Adipocyte (in vitro differentiated cells): ENCODE measurements around the gene WDR83.

Experiments
- DNase-seq: peaks from one replicate; pipeline ENCODE4 v3.0.0-alpha.2; 2015; ENCODE audit warnings: low read depth
- H3K27me3 ChIP-seq: replicated peaks from 2 replicates; pipeline ENCODE4 v1.7.0; 2013; ENCODE audit warnings: mild to moderate bottlenecking, low read length, moderate library complexity; ENCODE audit not compliant: control insufficient read depth, insufficient read depth
- H3K36me3 ChIP-seq: 2 replicates; pipeline ENCODE4 v1.7.0; 2013; ENCODE audit warnings: low read length, mild to moderate bottlenecking, moderate library complexity; ENCODE audit not compliant: control insufficient read depth, insufficient read depth, severe bottlenecking
- H3K4me1 ChIP-seq: 2 replicates; pipeline ENCODE4 v1.7.0; 2013; ENCODE audit warnings: mild to moderate bottlenecking, low read length, moderate library complexity; ENCODE audit not compliant: control insufficient read depth, insufficient read depth
- H3K4me3 ChIP-seq: 2 replicates; pipeline ENCODE4 v1.7.0; 2013; ENCODE audit warnings: mild to moderate bottlenecking, low read length, moderate library complexity
- H3K9ac ChIP-seq: 2 replicates; pipeline ENCODE4 v1.7.0; 2013; ENCODE audit warnings: mild to moderate bottlenecking, low read length, moderate library complexity
- H3K9me3 ChIP-seq: 2 replicates; pipeline ENCODE4 v1.7.0; 2013; ENCODE audit warnings: mild to moderate bottlenecking, low read length, moderate library complexity; ENCODE audit not compliant: control insufficient read depth

WDR83 gene

DNA sequence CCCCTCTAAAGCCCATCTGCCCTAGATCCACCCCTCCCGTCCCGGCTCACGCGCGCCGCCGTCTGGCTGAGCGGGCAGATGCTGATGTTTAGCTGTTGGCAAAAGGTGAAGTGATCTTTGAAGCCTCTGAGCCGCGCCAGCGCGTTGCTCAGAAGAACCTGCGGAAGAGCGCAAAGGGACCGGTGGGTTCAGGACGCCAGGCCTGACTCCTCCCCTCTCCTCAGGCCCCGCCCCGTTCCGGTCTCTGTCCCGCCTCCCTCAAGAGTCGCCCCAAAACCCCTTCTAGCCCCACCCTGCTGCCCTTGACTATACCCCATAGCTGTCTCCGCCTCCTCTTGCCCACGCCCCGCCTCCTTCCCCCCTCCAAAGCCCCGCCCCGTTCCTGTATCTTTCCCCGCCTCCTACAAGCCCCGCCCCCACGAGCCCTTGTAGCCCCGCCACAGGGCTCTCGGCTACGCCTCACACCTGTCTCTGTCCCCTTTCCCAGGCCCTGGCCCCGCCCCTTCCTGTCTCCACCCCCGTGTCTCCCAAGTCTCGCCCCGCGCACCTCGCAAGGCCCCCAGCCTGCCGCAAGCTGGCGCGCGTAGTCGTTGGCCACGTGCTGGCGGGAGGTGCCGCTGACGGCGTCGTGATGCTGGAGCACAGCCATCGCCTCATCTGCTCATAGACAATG, 9.6 kb upstream of the WDR83 start:
- H3K27me3 ChIP-seq, result no peaks in the 10 kb centered on the region
- H3K9ac ChIP-seq, result no peak overlapping the region
- no peaks in the 10 kb centered on the region for H3K9me3 ChIP-seq
- H3K4me1 ChIP-seq, result no peaks in the 10 kb centered on the region
- no peak overlapping the region for H3K4me3 ChIP-seq
- DNase-seq, result no peak
- H3K36me3 ChIP-seq, result peaks cover 53% of the 10 kb centered on the region

DNA sequence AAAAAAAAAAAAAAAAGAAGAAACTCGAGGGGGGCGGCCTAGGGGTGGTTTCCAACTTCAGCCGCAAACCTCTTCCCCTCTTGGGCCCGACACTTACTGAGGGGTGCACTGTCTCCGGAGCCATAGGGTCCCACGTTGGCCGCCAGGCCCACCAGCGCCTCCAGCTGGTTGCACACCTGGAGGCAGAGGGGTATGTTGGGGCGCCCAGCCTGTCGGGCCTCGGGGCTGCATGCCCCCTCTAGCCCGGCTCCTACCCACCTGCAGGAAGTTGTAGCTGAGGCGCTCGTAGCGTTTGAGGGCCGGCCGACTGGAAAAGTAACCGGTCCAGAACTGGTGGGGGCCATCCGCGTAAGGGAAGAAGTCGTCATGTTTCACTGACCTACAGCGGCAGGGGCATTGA, 8.6 kb upstream of the WDR83 start:
- Histone ChIP-seq H3K4me3 (no peak overlapping the region), H3K27me3 (no peaks in the 10 kb centered on the region), H3K9ac (no peak overlapping the region), H3K9me3 (no peaks in the 10 kb centered on the region), H3K36me3 (peaks cover 56% of the 10 kb centered on the region), H3K4me1 (no peaks in the 10 kb centered on the region)
- no peak for DNase-seq

DNA sequence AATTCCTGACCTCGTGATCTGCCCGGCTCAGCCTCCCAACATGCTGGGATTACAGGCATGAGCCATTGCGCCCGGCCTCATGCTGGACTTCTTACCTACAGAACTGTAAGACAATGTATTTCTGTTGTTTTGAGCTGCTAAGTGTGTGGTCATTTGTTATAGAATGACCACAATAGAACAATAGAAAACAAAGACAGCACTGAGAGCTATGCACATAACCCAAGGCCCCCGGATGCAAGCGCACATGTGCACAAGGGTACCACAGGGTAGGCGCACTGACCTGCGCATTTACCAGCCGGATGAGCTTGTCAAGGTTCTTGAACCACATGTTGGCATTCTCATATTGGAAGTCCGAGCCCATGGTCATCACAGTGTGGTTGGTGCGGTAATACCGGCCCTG, 5.6 kb upstream of the WDR83 start:
- H3K36me3 ChIP-seq, result peaks cover 59% of the 10 kb centered on the region
- no peak overlapping the region for H3K4me3 ChIP-seq
- H3K9ac ChIP-seq, result no peak overlapping the region
- no peaks in the 10 kb centered on the region for H3K9me3 ChIP-seq
- no peak for DNase-seq
- H3K27me3 ChIP-seq, result no peaks in the 10 kb centered on the region
- H3K4me1 ChIP-seq, result peaks cover 5% of the 10 kb centered on the region

DNA sequence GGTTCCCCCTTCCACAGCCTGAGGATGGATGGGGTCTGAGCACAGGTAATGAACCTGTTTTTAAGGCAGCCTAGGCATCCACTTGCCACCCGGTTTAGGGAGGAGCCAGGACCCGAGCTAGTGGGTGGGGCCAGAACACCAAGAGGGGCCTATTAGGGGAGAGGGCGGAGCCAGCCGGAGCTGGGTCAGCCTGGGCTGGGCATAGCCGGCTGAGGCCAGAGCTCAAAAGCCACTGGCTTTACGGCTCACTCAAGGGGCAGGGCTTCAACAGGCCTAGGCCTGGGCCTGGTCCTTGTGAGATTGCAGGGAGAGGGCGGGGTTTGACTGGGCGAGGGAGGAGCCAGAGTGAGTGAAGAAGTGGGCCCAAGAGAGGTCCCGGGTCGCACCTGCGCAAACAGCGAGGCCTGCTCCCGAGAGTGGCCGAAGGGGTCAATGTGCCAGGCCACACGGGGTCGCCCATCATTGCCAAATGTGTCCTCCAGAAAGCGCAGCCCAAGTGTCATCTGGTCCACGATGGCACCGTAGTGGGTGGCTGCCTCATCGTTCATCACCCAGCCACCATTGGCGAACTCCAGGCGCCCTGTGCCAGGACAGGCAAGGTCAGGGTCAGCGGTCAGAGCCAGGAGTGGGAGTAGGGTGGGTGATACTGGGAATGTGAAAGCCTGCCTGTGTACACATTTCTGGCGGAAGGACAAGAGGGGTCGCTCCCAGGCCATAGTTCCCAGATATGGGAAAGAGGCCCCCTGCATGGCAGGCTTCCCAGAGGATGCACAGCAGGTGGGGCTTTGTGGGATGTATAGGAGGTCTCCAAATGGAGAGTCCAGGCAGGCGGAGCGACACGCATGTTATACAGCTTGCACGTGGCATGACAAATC, 2.0 kb upstream of the WDR83 start:
- H3K4me3 ChIP-seq, result no peak overlapping the region
- no peak overlapping the region for H3K9ac ChIP-seq
- H3K27me3 ChIP-seq, result no peaks in the 10 kb centered on the region
- H3K36me3 ChIP-seq, result peaks cover 43% of the 10 kb centered on the region
- no peaks in the 10 kb centered on the region for H3K9me3 ChIP-seq
- peaks cover 26% of the 10 kb centered on the region for H3K4me1 ChIP-seq
- no peak for DNase-seq

DNA sequence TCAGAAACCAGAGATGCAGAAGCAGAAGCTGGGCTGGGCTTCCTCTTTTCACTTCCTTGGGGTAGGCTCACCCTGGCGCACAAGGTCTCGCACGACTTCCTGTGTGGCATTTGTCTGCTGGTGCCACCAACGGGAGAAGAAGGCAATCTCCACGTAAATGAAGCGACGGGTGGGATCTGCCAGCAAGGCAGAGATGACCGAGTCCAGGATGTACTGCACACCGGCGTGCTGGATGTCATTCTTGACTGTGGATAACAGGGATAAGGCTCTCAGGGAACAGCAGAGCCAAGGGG, 1.4 kb upstream of the WDR83 start:
- DNase-seq, result no peak
- peaks cover 37% of the 10 kb centered on the region for H3K36me3 ChIP-seq
- H3K9me3 ChIP-seq, result no peaks in the 10 kb centered on the region
- H3K9ac ChIP-seq, result peak overlapping the region; percentile 89
- H3K4me1 ChIP-seq, result peaks cover 30% of the 10 kb centered on the region
- H3K4me3 ChIP-seq, result no peak overlapping the region
- no peaks in the 10 kb centered on the region for H3K27me3 ChIP-seq

DNA sequence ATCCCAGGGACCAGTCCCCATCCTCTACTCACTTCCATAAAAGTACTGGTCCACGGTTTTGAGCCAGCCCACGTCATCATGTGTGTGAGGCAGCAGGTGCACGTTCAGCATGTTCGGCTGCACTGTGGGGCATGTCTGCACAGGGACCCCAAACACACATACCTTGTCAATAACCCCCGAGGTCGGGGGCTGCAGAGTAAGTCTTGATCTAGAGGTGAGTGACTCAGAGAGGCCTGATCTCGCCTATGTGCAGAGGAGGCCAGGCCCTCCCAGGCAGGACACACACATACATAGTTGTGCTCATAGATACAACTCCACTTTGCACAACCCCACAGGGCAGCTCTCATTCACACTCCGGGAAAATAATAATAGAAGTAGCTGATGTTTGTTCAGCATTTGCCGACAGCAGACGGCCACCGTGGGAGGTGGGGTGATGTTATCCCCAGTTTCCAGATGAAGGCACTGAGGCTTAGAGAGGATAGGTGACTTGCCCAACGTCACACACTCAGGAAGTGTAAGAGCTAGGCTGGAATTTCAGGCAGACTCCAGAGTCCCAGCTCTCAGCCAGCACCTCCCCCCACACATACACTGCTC, 839 bp upstream of the WDR83 start:
- peak; percentile 31 for DNase-seq
- no peaks in the 10 kb centered on the region for H3K9me3 ChIP-seq
- H3K36me3 ChIP-seq, result peaks cover 33% of the 10 kb centered on the region
- no peaks in the 10 kb centered on the region for H3K27me3 ChIP-seq
- peak overlapping the region; percentile 88 for H3K4me3 ChIP-seq
- peaks cover 35% of the 10 kb centered on the region for H3K4me1 ChIP-seq
- H3K9ac ChIP-seq, result peak overlapping the region; percentile 89

DNA sequence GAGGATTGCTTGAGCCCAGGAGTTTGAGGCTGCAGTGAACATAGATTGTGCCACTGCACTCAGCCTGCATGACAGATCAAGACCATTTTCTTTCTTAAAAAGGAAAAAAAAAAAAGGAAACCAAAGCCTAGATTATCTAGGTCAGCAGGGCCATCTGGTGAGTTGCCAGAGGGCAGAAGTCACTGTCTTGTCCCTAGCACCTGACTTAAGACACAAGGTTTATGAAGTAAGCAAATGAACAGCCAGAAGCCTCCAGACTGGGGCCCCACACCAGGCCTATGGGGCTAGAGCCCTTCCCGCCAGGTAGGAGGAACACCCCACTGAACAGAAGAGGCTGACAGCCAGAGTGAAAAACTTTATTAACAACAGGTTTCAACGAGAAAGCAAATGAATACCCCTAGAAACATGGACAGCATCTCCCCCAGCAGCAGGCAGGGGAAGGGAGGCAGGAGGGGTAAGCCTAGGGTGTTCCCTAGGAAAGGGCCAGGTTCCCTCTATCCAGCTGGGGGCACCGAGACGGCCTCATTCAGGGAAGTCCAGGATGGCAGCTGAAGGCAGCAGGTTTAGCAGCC, 1.2 kb downstream of the WDR83 start:
- Histone ChIP-seq H3K9me3 (no peaks in the 10 kb centered on the region), H3K36me3 (peaks cover 18% of the 10 kb centered on the region), H3K4me3 (peak overlapping the region; percentile 96), H3K27me3 (no peaks in the 10 kb centered on the region), H3K9ac (peak overlapping the region; percentile 95), H3K4me1 (peaks cover 36% of the 10 kb centered on the region)
- DNase-seq, result no peak

DNA sequence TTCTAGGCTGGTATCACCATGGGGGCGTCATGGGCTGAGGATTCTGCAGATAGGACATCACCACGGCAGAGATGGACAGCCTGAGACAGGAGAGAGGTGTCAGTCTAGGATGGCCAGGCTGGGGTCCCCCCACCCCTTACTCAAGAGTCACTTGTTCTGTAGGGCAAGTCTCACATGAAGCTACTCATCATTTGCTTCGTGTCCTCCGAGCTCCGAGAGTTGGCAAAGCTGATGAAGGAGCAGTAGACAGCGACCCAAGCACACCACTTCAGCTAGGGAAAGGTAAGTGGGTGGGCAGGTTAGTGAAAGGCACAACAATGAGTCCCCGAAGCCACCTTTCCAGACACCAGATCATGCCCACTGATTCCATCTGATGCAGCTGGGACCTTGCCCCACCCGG, 1.7 kb downstream of the WDR83 start:
- no peak for DNase-seq
- Histone ChIP-seq H3K4me3 (peak overlapping the region; percentile 96), H3K36me3 (peaks cover 13% of the 10 kb centered on the region)

DNA sequence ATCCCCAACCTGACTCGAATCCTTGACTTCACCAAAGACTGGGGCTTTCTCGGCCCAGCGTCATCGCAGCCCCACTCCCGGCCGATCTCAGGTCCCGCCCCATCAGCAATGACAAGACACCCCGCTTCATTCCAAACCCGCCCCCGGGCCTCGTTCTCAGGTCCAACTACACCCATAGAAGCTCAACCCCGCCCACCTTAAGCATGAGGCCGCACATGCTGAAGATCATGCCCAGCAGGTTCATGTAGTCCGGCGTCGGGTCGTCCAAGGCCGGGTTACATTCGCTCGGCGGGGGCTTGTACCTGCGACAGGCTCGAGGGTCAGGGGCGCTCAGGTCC, 2.3 kb downstream of the WDR83 start:
- peak overlapping the region; percentile 95 for H3K9ac ChIP-seq
- no peaks in the 10 kb centered on the region for H3K27me3 ChIP-seq
- no peaks in the 10 kb centered on the region for H3K9me3 ChIP-seq
- peaks cover 12% of the 10 kb centered on the region for H3K36me3 ChIP-seq
- peak overlapping the region; percentile 96 for H3K4me3 ChIP-seq
- peaks cover 36% of the 10 kb centered on the region for H3K4me1 ChIP-seq
- DNase-seq, result peak; percentile 79

More for the DNA sequence above, 1.7 kb downstream of the WDR83 start:
- Histone ChIP-seq H3K9me3 (no peaks in the 10 kb centered on the region), H3K9ac (peak overlapping the region; percentile 95), H3K4me1 (peaks cover 36% of the 10 kb centered on the region), H3K27me3 (no peaks in the 10 kb centered on the region)

DNA sequence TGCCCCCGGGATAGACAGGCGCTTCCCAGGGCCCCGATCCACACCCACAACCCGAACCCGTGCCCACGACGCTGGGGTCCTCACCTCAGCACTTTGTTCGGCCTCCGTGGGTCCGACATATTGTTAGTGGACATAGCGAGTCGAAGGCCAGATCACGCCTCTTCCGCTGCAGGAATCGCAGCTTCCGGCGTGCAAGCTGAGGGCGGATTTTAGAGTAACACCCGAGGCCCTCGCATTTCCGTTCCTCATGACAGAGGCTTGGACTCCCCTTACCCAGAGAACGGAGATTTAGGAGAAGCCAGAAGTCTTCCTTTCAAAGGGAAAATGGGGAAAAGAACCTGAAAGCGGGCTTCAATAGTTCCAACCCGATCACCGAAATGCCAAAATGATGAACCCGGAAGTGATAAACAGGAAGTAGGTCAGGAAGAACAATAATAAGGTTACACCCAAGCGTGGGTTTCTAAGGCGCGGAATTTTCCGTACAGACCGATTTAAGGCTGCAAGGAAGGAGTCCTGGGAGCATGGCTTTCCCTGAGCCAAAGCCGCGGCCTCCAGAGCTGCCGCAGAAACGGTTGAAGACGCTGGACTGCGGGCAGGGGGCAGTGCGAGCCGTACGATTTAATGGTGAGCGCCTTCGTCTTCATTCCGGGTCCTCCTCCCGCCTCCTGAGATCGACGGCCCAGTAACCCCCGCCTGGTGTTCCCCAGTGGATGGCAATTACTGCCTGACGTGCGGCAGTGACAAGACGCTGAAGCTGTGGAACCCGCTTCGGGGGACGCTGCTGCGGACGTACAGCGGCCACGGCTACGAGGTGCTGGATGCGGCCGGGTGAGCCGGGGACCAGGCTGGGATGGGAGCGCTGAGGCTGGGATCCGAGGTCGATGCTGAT, 2.9 kb downstream of the WDR83 start:
- peak; percentile 90 for DNase-seq
- Histone ChIP-seq H3K4me1 (peaks cover 36% of the 10 kb centered on the region), H3K27me3 (no peaks in the 10 kb centered on the region), H3K9me3 (no peaks in the 10 kb centered on the region), H3K4me3 (peak overlapping the region; percentile 96), H3K36me3 (peaks cover 18% of the 10 kb centered on the region), H3K9ac (peak overlapping the region; percentile 95)
